22Rv1 (cell line): ENCODE measurements around the gene ELOVL7.

Experiments used
- H3K27ac ChIP-seq: fragments of 450-650 bp; 2 replicates; pipeline ENCODE4 v1.5.1; 2017
- CTCF ChIP-seq: fragments of 450-650 bp; IDR thresholded peaks from 2 replicates; pipeline ENCODE4 v1.5.1; 2017; ENCODE audit warnings: mild to moderate bottlenecking
- ZFX ChIP-seq: fragments of 450-650 bp; IDR thresholded peaks from 2 replicates; pipeline ENCODE4 v1.6.1; 2017; ENCODE audit warnings: antibody characterized with exemption, borderline replicate concordance

ELOVL7 gene

DNA sequence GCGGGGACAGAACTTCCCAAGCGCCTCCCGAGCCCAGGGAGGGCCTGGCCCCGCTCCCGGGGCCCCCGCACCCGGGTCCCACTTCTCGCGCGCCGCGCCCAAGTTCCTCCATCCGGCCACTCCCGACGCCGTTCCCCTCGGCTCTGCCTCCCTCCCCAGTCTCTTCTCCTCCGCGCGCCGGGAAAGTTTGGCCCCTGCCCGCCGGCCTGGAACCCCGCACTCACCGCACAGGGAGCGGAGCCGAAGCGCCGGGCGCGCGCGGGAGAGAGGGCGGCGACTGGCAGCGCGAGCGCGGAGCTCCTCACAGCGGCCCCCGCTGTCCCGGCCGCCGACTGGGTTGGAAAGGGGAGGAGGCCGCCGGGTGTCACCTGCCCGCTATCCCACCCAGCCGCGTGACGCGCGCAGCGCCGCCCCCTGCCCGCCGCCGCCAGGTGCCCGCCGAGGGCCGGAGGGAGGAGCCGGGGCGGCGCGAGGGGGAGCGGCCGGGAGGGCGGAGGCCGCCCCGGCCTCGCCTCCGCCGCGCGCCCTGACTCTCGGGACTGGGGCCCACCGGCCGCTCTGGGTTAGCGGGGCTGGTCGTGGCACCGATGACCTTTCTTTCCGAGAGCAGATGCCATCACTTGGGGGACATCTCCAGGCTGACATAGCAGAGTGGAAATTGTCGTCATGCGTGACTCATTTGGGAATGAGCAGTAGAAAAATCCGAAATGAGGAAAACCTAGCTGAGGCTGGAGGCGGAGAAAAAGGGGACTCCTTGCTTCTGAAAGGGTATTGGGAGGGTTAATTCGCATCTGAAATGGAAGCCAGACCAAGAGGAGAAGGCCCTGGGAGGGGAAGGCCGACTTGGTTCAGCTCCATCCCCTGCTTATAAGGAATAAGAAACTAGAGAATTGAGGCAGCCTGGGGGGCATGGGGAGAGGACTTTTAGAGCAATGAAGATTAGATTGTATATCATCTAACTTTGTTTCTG, at the start of gene ELOVL7:
TSS of gene ELOVL7 (minus strand) at position 334 of the 970 bp plus-strand sequence. CDS start 56,872 bp downstream, outside the sequence.
- TF ChIP-seq CTCF (peak; percentile 69), ZFX (no peak)
- H3K27ac ChIP-seq: no peak within 1 kb of the TSS

DNA sequence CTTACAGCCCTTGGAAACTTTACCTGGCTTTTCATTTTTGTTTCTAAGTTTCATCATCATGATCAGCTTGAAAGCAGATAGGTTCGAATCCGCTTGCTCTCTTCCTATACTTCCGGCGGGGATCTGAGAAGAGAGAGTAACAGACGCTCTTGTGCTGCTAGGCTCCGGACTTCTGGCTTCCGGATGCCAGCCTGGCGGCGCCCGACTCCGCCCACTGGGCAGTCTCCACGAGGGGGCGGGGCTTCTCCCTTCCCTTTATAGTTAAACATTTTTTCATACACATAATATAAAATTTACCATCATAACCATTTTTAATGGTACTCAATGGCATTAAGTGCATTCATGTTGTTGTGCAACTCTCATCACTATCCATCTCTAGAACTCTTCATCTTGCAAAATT, 49.5 kb upstream of the ELOVL7 start:
- TF ChIP-seq ZFX: no peak
- TF ChIP-seq CTCF: no peak
- H3K27ac ChIP-seq: no peak overlapping the region

DNA sequence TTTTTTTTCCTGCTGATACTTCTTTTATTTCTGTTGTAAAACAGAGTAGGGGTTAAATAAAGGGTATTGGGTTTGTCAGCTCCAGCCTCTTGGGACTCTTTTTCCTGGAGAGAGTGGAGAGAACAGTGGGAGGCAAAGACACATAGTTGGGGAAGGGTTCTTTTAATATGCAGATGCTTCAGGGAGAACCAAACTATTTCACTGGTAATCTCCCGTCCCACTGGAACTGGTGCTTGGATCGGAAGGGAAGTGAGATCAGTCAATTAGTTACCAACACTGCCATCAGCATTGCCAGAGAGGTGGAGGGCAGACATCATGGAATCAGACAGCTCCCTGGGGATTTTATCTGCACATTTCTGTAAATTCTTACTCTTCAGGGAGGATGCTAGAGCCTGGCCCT, 47.6 kb upstream of the ELOVL7 start:
- H3K27ac ChIP-seq: no peak overlapping the region
- no peak for TF ChIP-seq CTCF
- no peak for TF ChIP-seq ZFX

DNA sequence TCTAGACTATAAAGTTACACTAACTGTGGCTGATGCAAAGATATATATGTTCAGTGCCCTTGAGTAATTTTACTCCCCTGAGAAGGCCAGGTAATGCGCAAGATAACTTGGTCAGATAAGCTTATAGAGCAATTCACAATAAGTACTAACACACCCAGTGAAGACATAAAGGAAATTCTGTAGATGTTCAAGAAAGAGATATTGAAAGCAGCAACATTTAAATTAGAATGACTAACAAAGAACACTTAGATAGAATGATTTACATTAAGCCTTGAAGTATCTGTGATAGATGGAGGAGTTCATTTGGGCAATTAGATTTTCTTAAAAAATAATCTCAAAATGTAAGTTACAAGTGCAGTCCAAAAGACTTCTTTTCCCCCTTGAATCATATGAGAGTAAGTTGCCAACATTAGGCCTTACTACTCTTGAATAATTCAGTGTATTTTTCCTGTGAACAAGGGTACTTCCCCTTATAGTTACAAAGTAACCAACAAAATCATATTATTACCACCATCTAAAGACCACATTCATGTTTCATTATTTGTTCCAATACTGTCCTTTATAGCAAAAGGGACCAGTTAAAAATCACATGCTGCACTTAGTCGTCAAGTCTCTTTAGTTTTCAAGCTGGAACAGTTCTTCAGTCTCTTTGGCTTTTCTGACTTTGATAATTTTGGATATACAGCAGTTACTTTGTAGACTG, 44.4 kb upstream of the ELOVL7 start:
- TF ChIP-seq ZFX (no peak), CTCF (no peak)
- H3K27ac ChIP-seq: no peak overlapping the region

DNA sequence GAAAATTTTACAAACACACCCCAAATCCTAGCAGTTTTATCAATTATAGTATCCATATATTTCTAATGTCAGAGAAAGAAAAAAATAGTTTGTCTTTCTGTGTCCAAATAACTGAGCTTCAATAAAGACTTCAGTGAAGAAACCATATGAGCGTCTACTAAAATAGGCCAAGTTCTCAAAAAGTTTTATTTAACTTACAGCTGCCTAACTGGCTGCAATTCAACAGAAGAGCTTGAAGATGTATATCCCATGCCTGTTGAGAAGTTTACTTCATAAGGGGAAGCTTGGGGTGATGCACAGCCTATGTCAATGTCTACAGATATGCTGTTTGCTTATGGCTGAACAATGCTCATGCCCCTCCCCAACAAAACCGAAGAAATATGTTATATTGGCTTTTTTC, 43.7 kb upstream of the ELOVL7 start:
- no peak for TF ChIP-seq ZFX
- no peak for TF ChIP-seq CTCF

DNA sequence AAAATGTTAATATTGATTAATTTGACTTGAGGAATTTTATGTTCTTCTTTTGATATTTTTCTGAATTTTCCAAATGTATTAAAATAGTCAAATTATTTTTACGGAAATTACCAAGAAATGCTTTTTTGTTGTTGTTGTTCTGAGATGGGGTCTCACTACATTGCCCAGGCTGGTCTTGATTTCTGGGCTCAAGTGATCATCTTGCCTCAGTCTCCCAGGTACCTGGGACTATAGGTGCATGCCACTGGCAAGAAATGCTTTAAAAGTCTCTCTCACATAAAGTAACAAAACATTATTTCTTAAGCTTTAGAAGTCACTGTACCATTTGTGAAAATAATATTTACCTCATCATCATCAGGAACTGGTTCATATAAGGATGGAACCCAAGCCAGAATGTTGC, 43.0 kb upstream of the ELOVL7 start:
- TF ChIP-seq ZFX (no peak), CTCF (no peak)
- no peak overlapping the region for H3K27ac ChIP-seq

More for the DNA sequence above, 43.7 kb upstream of the ELOVL7 start:
- H3K27ac ChIP-seq: no peak overlapping the region

GRCh38 chr5:60886158-60886557, 42.1 kb upstream of the ELOVL7 start:
- TF ChIP-seq ZFX: no peak
- TF ChIP-seq CTCF: no peak
- H3K27ac ChIP-seq: no peak overlapping the region
